Tibial artery (tissue), 4 donors: ENCODE data around the gene ZNF207.
"Not testable (repeated sequence)": the region's sequence is repeated elsewhere in the genome, so short reads cannot be mapped to it uniquely, and the experiment has no call there.

Source experiments
- DNase-seq, 2 donors: peaks; one replicate each; pipeline ENCODE4 v3.0.0-alpha.2; 2019
- H3K27ac ChIP-seq, 2 donors: fragments of 200-600 bp; sonication (generic) in 1 of 2; 1 replicate in 1 of 2; 2 replicates in 1 of 2; pipeline ENCODE4 v1.5.1; 2018 to 2019; ENCODE audit warnings: mild to moderate bottlenecking in 1 of 2
- H3K27me3 ChIP-seq, 2 donors: fragments of 200-600 bp; sonication (generic) in 1 of 2; one replicate each; pipeline versions ENCODE4 v1.5.1 to v1.6.0; 2016 to 2019
- H3K36me3 ChIP-seq, 3 donors: fragments of 200-600 bp; sonication (generic) in 2 of 3; one replicate each; pipeline ENCODE4 v1.5.1; 2016 to 2019; ENCODE audit warnings: mild to moderate bottlenecking in 2 of 3
- H3K4me1 ChIP-seq, 4 donors: fragments of 200-600 bp; sonication (generic) in 2 of 4; 1 replicate in 3 of 4; 2 replicates in 1 of 4; pipeline ENCODE4 v1.5.1; 2016 to 2019
- H3K4me3 ChIP-seq, 2 donors: fragments of 200-600 bp; sonication (generic) in 1 of 2; 1 replicate in 1 of 2; 2 replicates in 1 of 2; pipeline ENCODE4 v1.5.1; 2018 to 2019; ENCODE audit warnings: mild to moderate bottlenecking in 2 of 2
- H3K9me3 ChIP-seq, 3 donors: fragments of 200-600 bp; sonication (generic) in 1 of 3; one replicate each; pipeline ENCODE4 v1.5.1; 2016 to 2019
- intact Hi-C: fragments of 100-400 bp; cut with DNase I; formaldehyde crosslinking; loops from one replicate; pipeline ENCODE4 v1.15.0; 2023; ENCODE audit warnings: low total_unique reads
- TF ChIP-seq, protein P1 (sequence below), 2 experiments: fragments of 200-600 bp in 1 of 2; fragments of 450-650 bp in 1 of 2; IDR thresholded peaks; one replicate each; pipeline ENCODE4 v1.5.1; 2017 to 2019; ENCODE audit warnings: antibody characterized with exemption in 2 of 2, mild to moderate bottlenecking in 1 of 2, moderate library complexity in 1 of 2

Gene ZNF207

GRCh38 chr17:32318071-32318470 lies 31.9 kb upstream of the ZNF207 start:
- H3K4me3 ChIP-seq = no peak overlapping the region
- no peaks in the 10 kb centered on the region for H3K36me3 ChIP-seq
- no peaks in the 10 kb centered on the region for H3K27me3 ChIP-seq
- TF ChIP-seq, protein P1, sequence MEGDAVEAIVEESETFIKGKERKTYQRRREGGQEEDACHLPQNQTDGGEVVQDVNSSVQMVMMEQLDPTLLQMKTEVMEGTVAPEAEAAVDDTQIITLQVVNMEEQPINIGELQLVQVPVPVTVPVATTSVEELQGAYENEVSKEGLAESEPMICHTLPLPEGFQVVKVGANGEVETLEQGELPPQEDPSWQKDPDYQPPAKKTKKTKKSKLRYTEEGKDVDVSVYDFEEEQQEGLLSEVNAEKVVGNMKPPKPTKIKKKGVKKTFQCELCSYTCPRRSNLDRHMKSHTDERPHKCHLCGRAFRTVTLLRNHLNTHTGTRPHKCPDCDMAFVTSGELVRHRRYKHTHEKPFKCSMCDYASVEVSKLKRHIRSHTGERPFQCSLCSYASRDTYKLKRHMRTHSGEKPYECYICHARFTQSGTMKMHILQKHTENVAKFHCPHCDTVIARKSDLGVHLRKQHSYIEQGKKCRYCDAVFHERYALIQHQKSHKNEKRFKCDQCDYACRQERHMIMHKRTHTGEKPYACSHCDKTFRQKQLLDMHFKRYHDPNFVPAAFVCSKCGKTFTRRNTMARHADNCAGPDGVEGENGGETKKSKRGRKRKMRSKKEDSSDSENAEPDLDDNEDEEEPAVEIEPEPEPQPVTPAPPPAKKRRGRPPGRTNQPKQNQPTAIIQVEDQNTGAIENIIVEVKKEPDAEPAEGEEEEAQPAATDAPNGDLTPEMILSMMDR (IDR thresholded peaks at IDR 0.05) = no peak
- H3K9me3 ChIP-seq = no peaks in the 10 kb centered on the region
- no peak for DNase-seq
- no peak overlapping the region for H3K27ac ChIP-seq
- no peaks in the 10 kb centered on the region for H3K4me1 ChIP-seq
- intact Hi-C loops = loop anchor here (5.0 kb wide), 1 partner anchor 66 kb away; no protein-coding TSS in a partner anchor

- peak; percentile 63 to 82 for DNase-seq
- intact Hi-C loops = loop anchor here (5.0 kb wide), 1 partner anchor 67 kb away; no protein-coding TSS in a partner anchor
- Histone ChIP-seq H3K27ac (no peak overlapping the region), H3K9me3 (no peaks in the 10 kb centered on the region), H3K4me1 (no peaks in the 10 kb centered on the region), H3K4me3 (no peak overlapping the region), H3K27me3 (no peaks in the 10 kb centered on the region), H3K36me3 (no peaks in the 10 kb centered on the region)
- TF ChIP-seq, protein P1 (IDR thresholded peaks at IDR 0.05) = peak; percentile 89 to 95
Measured at GRCh38 chr17:32319548-32319905, 30.4 kb upstream of the ZNF207 start.

- H3K36me3 ChIP-seq, H3K27me3 ChIP-seq, H3K27ac ChIP-seq, H3K9me3 ChIP-seq, H3K4me1 ChIP-seq, intact Hi-C loops, H3K4me3 ChIP-seq, DNase-seq: not testable (repeated sequence)
Measured at GRCh38 chr17:32320080-32320479, 29.9 kb upstream of the ZNF207 start.

GRCh38 chr17:32320847-32321246 lies 29.1 kb upstream of the ZNF207 start:
- Histone ChIP-seq H3K36me3 (no peaks in the 10 kb centered on the region), H3K27ac (no peak overlapping the region), H3K4me3 (no peak overlapping the region), H3K4me1 (no peaks in the 10 kb centered on the region), H3K9me3 (no peaks in the 10 kb centered on the region), H3K27me3 (no peaks in the 10 kb centered on the region)
- TF ChIP-seq, protein P1 (IDR thresholded peaks at IDR 0.05) = no peak
- no peak for DNase-seq
- intact Hi-C loops = no loop called here

GRCh38 chr17:32323046-32323445 lies 26.9 kb upstream of the ZNF207 start:
- no peaks in the 10 kb centered on the region for H3K27me3 ChIP-seq
- H3K27ac ChIP-seq = no peak overlapping the region
- intact Hi-C loops = no loop called here
- DNase-seq = no peak
- no peaks in the 10 kb centered on the region for H3K9me3 ChIP-seq
- no peaks in the 10 kb centered on the region for H3K36me3 ChIP-seq
- no peak overlapping the region for H3K4me3 ChIP-seq
- no peaks in the 10 kb centered on the region for H3K4me1 ChIP-seq
- TF ChIP-seq, protein P1 (IDR thresholded peaks at IDR 0.05) = no peak

GRCh38 chr17:32323811-32324491 lies 26.0 kb upstream of the ZNF207 start:
- intact Hi-C loops = no loop called here
- no peak overlapping the region for H3K27ac ChIP-seq
- no peak for DNase-seq
- TF ChIP-seq, protein P1 (IDR thresholded peaks at IDR 0.05) = no peak
- H3K27me3 ChIP-seq = no peaks in the 10 kb centered on the region
- no peak overlapping the region for H3K4me3 ChIP-seq
- no peaks in the 10 kb centered on the region for H3K4me1 ChIP-seq
- H3K9me3 ChIP-seq = no peaks in the 10 kb centered on the region
- H3K36me3 ChIP-seq = no peaks in the 10 kb centered on the region
